Right lung (tissue), 5 donors: ENCODE measurements around the gene CANX. TPM values are rescaled to one million over a fixed set of nuclear protein-coding genes. Genes with fewer than 3 reads are reported as not detected.
A peak's percentile ranks its signal among the peaks of the same experiment; 100 is the strongest.
"Not testable (repeated sequence)": the region's sequence is repeated elsewhere in the genome, so short reads cannot be mapped to it uniquely, and the experiment has no call there.

Experiments
- DNase-seq, 2 donors: peaks; one replicate each; pipeline ENCODE4 v3.0.0-alpha.2; 2013
- polyA plus RNA-seq, 5 donors: library from polyadenylated mRNA; unstranded; fragments of 120-200 nt; gene quantifications; one replicate each; pipeline versions ENCODE4 v1.2.1 to v1.2.3, GENCODE V29; 2013; ENCODE audit warnings: inconsistent platforms in 1 of 5, low replicate concordance in 1 of 5; ENCODE audit not compliant: insufficient read length in 5 of 5, insufficient read depth in 1 of 5

CANX gene
- polyA plus RNA-seq, 5 donors = 301 to 471 (median 437) TPM

DNA sequence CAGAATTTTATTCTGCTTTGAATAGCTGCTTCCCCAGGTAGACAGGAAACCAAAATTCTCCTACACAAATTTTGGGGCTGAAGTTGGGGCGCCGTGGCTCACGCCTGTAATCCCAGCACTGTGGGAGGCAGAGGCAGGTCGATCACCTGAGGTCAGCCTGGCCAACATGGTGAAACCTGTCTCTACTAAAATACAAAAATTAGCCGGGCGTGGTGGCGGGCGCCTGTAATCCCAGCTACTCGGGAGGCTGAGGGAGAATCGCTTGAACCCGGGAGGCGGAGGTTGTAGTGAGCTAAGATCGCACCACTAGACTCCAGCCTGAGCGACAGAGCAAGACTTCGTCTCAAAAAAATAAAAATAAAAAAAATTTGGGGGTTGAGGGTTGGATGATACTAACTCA, 1.2 kb upstream of the CANX start:
- DNase-seq = not testable (repeated sequence)

DNA sequence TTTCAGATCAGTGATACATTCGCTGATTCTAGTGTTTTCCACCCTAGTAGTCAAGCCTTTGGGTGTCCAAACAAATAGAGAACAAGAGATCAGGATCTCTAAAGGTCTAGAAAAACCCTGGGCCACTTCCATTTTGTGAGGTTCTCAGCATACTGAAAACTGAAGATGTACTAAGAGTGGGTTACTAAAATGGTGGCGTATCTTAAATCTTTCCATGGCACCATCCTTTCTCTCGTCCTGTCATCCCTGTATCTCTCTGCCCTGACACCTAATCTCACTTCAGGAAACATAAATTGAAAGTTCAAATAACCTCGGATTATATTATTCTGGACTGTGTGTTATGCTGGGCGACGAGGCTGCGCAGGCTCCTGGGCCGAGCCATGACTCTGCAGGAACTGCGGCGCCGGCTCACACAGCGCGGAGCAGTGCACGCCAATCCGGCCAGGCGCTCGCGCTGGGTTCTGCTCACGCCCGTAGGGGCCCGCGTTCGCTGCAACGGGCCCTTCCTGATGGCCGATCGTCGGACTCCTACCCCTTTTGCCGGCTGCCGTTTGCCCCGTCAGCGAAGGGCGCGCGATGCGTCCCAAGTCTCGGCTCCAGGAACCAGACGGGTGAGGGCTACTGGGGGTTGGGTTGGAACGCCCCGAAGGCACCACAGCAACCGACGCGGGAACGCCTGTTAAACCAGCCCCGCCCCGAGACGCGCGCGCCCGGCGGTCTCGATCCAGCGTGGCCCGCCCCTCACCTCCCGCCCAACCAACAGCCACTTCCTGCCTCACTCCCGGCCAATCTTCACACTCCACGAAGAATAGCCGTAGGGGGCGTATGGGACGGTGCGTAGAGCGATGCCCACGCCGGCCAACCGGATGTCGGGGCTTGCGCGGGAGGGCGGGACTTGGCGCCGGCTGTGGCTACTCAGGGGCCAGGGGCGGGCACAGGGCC, 503 bp upstream of the CANX start:
- DNase-seq = peak; percentile 99 to 100

DNA sequence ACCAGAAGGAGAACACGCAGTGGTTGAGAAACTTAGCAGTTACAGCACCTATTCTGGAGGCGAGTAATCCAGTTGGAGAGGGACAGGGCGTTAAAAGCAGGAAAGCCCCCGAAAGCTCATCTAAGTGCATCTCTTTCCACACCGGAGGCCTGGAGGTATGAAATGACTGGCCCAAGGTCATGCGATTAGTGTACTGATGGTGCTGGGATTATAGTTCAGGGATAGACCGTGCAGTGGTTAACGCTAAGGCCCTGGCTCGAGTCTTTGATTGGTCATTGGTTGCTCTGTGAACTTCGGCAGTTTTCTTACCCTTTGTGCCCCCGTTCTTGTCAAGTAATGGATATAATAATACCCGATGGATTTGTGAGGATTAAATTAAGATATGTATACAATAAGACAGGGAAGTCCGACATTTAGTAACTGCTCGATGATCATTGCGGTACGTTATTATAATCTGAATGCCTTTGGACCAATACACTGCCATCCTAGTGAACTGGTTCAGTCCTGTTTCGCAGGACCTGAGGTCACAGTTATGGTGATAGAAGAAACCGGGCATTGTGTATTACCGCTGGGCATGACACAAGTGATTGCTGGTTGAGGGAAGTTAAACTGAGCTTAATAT, 960 bp downstream of the CANX start:
- peak in 1 of 2 donors; percentile 5 for DNase-seq

DNA sequence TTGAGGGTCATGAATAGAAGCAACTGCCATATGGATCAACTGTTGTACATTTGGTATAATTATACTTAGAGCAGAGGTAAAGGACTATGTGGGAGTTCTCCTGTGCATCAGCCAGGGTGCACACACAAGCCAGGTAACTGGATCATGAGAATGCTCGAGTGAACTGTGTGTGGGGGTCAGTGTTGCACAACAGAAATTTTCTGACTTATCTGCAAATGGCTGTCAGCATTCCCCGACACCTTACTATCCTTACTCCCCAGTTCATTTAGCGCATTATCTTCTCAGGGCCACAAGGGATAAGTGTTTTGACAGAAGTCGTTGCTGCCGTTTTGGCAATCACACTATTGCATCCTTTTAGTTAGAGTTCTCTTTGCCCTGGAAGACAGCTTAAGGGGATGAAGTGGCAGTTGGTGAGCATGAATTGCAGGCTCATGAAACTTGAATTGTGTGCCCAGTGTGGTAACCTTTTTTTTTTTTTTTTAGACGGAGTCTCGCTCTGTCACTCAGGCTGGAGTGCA, 1.7 kb downstream of the CANX start:
- peak in 1 of 2 donors; percentile 4 for DNase-seq

DNA sequence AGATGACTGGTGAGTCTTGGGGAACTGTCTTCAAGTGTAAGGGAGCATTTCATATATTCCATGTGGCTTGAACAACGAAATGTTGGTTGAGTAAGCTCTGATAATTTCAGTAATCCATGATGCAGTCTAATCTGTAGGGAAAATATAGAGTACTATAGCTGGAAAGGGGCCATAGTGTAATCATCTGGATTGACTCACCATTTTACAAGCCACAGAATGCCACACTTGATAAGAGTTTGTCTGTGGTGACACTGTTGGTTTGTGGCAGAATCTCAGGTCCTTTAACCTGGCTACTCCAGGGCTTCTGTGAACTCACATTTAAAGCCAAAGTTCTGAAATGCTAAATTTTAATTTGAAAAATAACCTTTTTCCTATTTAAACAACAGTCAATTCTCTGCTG, 17.5 kb downstream of the CANX start:
- DNase-seq = no peak

DNA sequence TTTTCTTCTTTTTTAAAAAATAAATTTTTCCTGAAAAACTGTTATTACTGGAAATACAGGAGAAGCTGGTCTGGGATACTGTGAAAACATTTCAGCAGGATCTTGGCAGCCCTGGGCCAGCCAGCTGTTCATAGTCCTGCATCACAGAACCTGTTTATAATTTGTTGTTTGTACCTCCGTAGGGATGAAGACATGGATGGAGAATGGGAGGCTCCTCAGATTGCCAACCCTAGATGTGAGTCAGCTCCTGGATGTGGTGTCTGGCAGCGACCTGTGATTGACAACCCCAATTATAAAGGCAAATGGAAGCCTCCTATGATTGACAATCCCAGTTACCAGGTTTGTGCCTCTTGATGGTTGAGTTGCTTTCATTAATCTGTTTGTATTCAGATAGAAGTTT, 21.5 kb downstream of the CANX start:
- DNase-seq = no peak

DNA sequence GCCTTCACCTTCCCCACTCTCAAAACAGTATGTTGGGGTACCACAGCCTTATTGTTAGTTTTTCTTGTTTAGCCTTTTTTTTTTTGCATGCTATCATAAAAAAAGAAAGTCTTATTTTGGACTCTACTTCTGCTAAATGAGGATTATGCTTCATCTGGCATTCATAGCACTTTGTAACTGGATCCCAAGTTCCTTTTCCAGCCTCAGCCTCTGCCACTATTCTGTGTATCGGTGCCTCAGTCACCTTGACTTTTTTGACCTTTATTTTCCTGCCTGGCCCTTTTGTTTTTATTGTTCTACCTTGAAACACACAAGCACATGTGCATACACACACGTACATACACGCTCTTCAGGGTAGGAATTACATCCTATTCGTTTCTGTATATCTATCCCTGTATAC, 25.4 kb downstream of the CANX start:
- no peak for DNase-seq

DNA sequence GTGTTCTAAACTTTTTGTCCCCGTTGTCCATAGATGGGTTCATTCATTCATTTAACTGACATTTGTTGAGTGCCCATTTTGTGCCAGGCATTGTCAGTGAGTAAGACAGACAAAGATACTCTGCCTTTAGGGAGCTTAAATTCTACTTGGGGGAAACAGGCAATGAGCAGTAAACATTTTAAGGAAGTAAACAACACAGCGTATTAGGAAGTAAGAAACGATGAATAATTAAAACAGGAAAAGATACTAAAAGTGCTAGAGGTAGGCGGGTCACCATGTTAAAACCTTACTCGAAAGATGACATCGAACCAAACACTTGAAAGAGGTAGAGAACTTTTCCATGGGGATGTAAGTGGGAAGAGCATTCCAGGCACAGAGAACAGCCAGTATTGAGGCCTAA, 28.3 kb downstream of the CANX start:
- no peak for DNase-seq

DNA sequence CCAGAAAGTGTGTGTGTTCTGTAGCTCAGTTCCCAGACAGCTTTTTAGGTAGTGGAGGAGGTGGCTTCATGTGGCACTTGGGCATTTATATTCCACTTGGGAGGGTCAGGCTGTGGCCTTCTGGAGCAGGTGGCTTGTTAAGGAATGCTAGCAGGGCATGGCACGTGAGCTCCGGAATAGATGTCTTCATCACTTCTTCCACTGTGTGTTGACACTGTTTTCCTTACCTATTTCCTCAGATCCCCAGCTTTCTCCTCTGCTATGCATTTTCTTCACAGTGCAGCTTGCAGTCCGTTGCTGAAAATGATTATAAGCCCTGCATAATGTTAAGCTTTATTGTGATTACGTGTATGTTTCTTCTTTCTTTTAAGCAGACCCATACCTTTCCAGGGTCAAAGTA, 30.5 kb downstream of the CANX start:
- no peak for DNase-seq

DNA sequence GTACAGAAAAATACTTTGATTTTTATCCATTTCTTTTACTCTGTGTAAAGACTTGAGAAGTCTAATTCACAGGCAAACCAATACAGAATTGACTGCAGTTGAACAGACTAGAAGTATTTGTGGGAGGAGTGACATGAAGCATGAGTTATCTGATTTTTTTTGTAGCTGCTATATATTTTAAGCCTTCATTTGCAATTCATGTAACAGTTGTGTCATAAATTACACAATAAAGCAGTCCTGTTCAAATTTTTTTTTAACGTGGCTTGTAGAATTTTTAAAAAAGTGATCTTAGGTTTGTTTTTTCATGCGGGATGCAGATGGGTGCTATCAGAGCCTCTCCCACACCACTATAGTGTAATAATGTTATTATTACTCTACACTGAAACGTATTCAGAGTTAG, 31.0 kb downstream of the CANX start:
- DNase-seq = no peak

DNA sequence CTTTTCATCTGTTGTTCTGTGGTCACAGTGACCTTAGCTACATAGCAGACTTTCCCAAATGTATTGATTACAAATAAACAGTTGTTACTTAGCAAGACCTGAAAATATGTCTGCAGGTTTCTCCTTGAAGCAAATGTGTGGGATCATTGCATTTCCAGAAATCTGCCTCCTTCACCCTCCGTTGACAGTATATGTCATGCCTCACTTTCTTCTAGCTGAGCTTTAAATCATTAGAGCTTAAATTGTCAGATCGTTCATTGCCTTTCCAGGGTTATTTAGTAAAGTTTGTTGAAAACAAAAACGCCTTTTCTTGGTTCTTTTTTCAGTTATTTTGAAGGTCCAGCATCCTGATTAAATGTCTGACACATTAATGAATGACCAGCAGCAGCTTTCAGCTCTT, 31.6 kb downstream of the CANX start:
- DNase-seq = no peak

DNA sequence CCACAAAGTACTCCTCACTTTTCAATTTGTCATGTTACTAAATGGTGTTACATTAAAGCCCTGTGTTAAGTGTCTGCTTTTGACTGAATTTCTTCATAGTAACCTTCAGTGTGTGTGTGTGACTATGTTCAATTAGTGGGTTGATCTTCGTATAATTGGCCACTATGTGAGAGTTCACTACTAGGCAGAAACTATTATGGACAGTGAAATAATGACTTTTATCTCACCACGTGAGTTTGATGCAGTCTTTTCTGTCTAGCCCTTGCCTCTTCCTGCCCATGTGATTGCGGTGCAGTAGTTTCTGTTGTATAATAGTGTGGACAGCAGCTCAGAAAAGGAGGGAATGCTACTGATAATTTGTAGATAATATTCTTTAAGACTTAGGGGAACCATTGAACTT, 32.1 kb downstream of the CANX start:
- no peak for DNase-seq

DNA sequence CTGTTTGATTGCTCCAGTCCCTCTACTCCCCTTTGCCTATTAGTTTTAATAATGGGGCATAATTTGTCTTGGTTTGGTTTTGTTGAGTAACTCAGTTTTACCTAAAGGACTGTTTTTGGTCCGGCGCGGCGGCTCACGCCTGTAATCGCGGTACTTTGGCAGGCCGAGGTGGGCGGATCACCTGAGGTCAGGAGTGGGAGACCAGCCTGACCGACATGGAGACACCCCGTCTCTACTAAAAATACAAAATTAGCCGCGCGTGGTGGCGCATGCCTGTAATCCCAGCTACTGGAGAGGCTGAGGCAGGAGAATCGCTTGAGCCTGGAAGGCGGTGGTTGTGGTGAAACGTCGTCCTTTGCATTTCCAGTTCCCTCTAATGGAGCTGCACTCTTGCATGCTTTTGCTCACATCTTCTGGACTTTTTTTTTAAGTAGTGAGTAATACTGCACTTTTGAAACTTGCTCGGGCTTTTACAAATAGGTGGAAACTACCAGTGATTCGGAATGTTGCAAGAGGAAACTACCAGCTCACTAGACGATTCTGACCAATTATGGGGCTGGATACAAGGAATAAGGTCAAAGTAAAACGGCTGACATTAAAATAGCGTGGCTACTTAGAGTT, 33.1 kb downstream of the CANX start:
- no peak for DNase-seq

DNA sequence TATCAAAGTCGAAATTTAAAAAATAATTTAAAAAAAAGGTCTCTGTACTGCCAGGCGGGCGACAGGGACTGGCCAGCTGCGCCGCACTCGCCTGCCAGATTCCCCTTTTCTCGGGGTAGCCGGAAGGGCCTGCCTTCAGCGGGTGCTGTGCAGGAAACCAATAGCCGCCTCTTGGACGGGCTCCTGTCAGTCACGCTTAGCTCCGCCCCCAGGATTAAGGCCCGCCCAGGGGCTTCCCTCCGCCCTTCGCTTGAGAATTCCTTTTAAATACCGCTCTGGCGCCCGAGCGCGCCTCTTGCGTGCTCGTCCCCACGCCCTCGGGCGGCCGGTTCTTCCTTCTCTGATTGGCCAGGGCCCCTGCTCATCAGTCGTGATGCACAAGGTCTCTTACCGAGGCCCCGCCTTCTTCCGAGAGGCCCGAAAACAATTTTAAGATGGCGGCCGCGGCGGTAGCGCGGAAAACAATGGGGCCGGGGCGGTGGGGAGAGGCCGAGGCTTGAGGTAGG, 33.7 kb downstream of the CANX start, which contains the start of gene MAML1:
MAML1 (plus strand) TSS at position 411 of the 506 bp plus-strand sequence. CDS start 291 bp downstream, outside the sequence.
- peak; percentile 100 for DNase-seq

DNA sequence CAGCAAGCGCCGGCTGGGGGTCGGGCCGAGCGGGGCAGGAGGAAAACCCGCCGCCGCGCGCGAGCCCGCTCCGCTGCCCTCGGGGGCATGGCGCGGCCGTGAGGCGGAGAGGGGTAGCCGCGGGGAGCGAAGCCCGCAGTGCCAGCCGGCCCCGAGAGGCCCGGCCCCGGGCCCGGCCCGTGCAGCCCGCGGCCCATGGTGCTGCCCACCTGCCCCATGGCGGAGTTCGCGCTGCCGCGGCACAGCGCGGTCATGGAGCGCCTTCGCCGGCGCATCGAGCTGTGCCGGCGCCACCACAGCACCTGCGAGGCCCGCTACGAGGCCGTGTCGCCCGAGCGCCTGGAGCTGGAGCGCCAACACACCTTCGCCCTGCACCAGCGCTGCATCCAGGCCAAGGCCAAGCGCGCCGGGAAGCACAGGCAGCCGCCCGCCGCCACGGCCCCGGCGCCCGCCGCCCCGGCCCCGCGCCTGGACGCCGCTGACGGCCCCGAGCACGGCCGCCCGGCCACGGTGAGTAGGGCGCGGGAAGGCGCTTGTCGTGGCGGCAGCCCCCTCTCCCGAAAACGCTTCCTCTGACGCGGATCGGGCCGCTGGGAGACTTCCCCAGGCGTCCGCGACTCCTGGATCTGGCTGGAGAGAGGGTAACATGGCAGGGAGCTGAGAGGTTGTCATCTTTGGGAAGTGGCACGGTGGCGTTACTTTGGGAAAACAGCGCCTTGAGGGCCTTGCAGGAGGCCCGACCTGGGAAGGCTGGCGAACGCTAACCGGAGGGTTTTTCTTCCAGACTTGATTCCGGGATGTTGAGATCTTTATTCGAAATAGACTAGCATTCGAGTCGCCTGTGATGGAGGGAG, 34.4 kb downstream of the CANX start:
- DNase-seq = peak; percentile 25 to 39

DNA sequence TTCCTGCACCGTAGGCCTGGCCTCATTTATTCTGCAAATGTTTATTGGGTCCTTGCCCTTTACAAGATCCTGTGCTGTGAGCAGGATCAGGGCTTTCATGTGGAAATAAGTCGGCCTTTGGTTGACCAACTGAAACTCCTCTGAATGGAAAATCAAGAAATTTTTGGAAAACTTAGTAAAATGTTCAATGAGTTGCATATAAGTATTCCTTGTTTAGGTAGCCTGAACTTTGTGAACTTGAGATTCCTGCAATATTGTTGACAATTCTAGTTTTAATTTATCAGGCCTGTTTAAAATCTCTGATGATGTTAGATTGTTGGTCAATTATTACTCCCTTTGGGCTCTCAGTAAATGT, 35.0 kb downstream of the CANX start:
- DNase-seq = no peak

DNA sequence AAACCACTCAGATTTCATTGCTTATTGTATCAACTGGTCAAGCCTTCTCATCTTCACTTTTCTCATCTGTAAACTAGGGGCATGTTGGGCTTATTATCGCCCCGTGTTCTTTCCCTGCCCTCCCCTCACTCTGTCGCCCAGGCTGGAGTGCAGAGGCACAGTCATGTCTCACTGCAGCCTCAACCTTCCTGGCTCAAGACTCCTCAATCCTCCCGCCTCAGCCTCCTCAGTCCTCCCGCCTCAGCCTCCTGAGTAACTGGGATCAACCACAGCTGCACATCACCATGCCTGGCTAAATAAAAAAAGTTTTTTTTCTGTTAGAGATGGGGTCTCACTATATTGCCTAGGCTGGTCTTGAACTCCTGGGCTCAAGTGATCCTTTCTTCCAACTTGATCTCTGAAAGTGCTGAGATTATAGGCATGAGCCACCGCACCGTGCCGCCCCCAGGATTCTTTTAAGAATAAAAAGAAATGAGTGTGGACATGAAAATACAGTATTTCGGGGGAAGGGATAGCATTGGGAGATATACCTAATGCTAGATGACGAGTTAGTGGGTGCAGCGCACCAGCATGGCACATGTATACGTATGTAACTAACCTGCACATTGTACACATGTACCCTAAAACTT, 35.9 kb downstream of the CANX start:
- DNase-seq = no peak

DNA sequence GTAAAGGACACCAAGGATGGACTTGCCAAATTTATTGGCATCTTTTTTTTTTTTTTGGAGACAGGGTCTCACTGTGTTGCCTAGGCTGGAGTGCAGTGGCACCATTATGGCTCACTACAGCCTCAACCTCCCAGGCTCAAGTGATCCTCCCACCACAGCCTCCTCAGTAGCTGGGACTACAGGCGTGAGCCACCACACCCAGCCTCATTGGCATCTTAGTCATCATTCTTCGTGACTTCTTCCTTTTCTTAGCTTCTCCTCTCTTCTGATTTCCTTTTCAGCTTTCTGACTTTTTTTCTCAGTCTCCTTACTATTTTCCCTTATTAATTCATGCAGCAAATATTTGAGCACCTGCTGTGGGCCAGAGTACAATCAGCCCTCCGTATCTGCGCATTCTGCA, 40.0 kb downstream of the CANX start:
- DNase-seq = no peak

DNA sequence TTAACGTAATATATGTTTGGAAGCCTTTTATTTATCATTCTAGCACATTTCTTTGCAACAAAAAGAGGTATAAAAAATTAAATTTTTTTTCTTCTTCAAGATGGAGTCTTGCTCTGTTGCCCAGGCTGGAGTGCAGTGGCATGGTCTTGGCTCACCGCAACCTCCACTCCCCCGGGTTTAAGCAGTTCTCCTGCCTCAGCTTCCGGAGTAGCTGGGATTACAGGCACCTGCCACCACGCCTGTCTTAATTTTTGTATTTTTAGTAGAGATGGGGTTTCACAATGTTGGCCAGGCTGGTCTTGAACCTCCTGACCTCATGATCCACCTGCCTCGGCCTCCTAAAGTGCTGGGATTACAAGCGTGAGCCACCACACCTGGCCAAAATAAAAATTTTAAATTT, 45.3 kb downstream of the CANX start:
- DNase-seq = not testable (repeated sequence)

DNA sequence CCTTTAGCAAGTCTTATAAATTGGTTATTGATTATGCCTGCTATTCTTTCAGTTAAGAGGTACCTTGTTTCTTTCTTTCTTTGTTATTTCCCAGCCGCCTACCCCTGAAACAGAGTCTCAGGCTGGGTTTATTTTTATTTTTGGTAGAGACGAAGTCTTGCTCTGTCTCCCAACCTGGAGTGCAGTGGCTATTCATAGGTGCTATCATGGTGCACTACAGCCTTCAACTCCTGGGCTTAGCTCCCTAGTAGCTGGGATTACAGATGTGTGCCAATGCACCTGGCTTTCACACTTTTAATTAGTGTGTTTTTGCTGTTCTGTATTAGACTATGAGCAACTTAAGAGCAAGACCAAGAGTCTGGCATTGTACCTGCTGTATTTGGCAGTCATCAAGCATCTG, 48.1 kb downstream of the CANX start:
- no peak for DNase-seq

DNA sequence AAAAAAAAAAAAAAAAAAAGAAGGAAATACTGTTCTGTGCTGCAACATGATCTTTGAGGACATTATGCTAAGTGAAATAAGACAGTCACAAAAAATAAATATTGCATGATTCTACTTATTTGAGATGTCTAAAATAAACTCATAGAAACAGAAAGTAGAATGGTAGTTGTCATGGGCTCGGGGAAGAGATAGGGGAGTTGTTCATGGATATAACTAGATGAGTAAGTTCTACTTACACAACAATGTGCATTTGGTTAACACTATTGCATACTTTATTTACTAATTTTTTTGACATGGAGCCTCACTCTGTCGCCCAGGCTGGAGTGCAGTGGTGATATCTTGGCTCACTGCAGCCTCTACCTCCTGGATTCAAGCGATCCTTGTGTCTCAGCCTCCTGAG, 49.0 kb downstream of the CANX start:
- DNase-seq = no peak
